Testis (tissue), 2 donors: ENCODE results near the gene OCIAD2.

Experiments
- POLR2A ChIP-seq: fragments of 450-650 bp; IDR thresholded peaks from one replicate; pipeline ENCODE4 v1.6.1; 2017; ENCODE audit warnings: antibody characterized with exemption, mild to moderate bottlenecking, moderate library complexity
- TF ChIP-seq, protein P1 (sequence below), 3 experiments: fragments of 450-650 bp in 2 of 3; fragments of 200-600 bp in 1 of 3; sonication (generic) in 1 of 3; IDR thresholded peaks; one replicate each; pipeline ENCODE4 v1.5.1; 2016 to 2019; ENCODE audit warnings: antibody characterized with exemption in 3 of 3, mild to moderate bottlenecking in 2 of 3, moderate library complexity in 1 of 3

DNA sequence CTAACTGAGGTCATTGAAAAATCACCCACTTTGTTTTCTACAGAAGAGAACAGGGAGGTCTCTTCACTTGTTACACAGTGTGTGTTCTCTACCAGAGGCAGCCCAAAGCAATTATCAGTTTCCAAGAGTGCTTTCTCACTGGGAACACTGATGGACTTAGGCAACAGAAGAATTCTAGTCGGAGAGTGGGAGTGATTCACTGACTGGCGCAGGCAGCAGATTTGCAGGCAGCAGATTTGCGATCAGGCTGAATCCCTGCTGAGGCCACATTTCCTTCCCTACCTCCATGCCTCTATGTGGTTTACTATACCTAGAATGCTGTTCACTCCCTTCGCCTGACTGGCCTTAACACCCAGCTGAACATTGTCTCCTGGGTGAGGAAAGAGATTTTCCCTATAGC, 6.6 kb downstream of the OCIAD2 start:
- TF ChIP-seq, protein P1, sequence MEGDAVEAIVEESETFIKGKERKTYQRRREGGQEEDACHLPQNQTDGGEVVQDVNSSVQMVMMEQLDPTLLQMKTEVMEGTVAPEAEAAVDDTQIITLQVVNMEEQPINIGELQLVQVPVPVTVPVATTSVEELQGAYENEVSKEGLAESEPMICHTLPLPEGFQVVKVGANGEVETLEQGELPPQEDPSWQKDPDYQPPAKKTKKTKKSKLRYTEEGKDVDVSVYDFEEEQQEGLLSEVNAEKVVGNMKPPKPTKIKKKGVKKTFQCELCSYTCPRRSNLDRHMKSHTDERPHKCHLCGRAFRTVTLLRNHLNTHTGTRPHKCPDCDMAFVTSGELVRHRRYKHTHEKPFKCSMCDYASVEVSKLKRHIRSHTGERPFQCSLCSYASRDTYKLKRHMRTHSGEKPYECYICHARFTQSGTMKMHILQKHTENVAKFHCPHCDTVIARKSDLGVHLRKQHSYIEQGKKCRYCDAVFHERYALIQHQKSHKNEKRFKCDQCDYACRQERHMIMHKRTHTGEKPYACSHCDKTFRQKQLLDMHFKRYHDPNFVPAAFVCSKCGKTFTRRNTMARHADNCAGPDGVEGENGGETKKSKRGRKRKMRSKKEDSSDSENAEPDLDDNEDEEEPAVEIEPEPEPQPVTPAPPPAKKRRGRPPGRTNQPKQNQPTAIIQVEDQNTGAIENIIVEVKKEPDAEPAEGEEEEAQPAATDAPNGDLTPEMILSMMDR (IDR thresholded peaks at IDR 0.05), result no peak
- TF ChIP-seq POLR2A, result no peak
